Effector memory CD4-positive, alpha-beta T cell (primary cell): ENCODE results near the gene ATP6AP2.
"Not testable (repeated sequence)": the region's sequence is repeated elsewhere in the genome, so short reads cannot be mapped to it uniquely, and the experiment has no call there.

Experiments used
- DNase-seq, 3 donors: peaks; one replicate each; pipeline ENCODE4 v3.0.0-alpha.2; 2020
- H3K27ac ChIP-seq: 2 replicates; pipeline ENCODE4 v1.7.0; 2013; ENCODE audit warnings: mild to moderate bottlenecking, low read length, moderate library complexity; ENCODE audit not compliant: insufficient read depth, poor library complexity, severe bottlenecking
- H3K27me3 ChIP-seq: replicated peaks from 2 replicates; pipeline ENCODE4 v1.7.0; 2013; ENCODE audit warnings: mild to moderate bottlenecking, low read length; ENCODE audit not compliant: insufficient read depth, control insufficient read depth, poor library complexity, severe bottlenecking
- H3K36me3 ChIP-seq: 2 replicates; pipeline ENCODE4 v1.7.0; 2013; ENCODE audit warnings: mild to moderate bottlenecking, low read length, moderate library complexity; ENCODE audit not compliant: control insufficient read depth, insufficient read depth
- H3K4me1 ChIP-seq: 2 replicates; pipeline ENCODE4 v1.7.0; 2013; ENCODE audit warnings: low read length, mild to moderate bottlenecking; ENCODE audit not compliant: control insufficient read depth, insufficient read depth, poor library complexity, severe bottlenecking
- H3K4me3 ChIP-seq: 2 replicates; pipeline ENCODE4 v1.7.0; 2013; ENCODE audit warnings: low read length, low read depth, mild to moderate bottlenecking; ENCODE audit not compliant: insufficient read depth, poor library complexity, severe bottlenecking
- H3K9me3 ChIP-seq: 2 replicates; pipeline ENCODE4 v1.7.0; 2013; ENCODE audit warnings: mild to moderate bottlenecking, low read length, moderate library complexity; ENCODE audit not compliant: control insufficient read depth

The ATP6AP2 gene

DNA sequence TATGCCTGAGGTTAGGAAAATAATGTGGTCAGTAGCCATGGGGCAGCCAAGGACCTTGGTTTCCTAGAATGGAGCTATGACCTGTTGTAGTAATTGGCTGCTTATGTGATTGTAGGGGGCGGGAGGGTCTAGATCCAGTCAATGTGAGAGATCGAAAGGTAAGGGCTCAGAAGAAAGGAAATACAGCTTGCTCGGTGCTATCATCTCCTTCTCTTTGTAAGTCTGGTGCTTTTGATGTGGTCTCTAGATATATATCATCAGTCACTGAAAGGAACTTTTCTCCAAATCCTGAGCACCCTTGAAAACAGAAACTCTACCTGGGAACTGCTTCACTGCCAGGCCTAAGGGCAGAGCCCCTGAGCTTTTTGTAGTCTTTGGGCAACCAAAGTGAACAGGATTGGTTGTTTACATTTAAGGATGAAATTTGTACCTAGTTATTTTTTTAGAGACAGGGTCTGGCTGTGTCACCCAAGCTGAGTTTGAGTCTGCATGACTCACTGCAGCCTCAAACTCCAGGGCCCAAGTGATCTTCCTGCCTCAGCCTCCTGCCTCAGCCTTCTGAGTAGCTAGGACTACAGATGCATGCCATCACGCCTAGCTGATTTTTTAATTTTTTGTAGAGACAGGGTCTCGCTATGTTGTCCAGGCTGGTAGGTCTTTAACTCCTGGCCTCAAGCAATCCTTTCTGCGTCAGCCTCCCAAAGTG lies 9.0 kb downstream of the ATP6AP2 start:
- H3K4me1 ChIP-seq, H3K4me3 ChIP-seq, H3K9me3 ChIP-seq, DNase-seq, H3K27me3 ChIP-seq: not testable (repeated sequence)
- Histone ChIP-seq H3K27ac (peak overlapping the region; percentile 10), H3K36me3 (peaks cover 14% of the 10 kb centered on the region)

DNA sequence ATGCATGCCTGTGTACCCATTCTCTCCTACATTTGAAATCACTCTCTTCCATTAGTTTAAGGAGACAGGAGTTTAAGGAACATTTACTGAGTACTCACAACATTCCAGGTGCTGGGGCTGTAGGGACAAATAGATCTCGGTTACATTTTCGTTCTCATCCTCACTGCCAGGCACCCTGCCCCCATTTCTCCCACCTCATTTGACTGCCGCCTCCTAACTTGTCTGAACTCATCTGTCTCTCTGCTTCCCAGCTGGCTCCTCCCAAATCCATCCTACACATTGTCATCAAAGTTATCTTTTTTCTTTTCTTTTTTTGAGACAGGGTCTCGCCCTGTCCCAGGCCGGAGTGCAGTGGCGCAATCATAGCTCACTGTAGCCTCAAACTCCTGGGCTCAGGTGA lies 22.7 kb downstream of the ATP6AP2 start:
- no peaks in the 10 kb centered on the region for H3K27me3 ChIP-seq
- peaks cover 11% of the 10 kb centered on the region for H3K36me3 ChIP-seq
- no peak for DNase-seq
- no peak overlapping the region for H3K27ac ChIP-seq
- H3K4me3 ChIP-seq = no peak overlapping the region
- no peaks in the 10 kb centered on the region for H3K4me1 ChIP-seq
- no peaks in the 10 kb centered on the region for H3K9me3 ChIP-seq

DNA sequence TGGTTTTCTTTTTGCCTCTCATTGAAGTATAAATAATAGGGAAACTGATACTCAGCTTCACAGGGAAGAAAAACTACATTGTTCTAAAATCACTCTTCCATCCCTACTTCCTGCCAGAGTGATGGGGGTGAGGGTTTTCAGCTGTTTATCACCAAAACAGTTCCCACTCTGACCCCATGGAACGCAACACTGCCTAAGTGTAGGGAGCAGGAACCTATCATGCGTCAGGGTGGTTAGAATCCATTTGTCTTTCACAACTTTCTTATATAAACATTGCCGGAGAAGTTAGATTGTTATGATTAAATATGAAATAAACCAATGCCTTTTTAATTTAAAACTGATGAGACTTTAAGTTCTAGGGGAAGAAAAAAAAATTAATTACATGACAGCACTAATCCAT lies 26.6 kb downstream of the ATP6AP2 start:
- H3K36me3 ChIP-seq = no peaks in the 10 kb centered on the region
- no peak for DNase-seq
- no peaks in the 10 kb centered on the region for H3K9me3 ChIP-seq
- no peak overlapping the region for H3K27ac ChIP-seq
- H3K27me3 ChIP-seq = no peaks in the 10 kb centered on the region
- no peak overlapping the region for H3K4me3 ChIP-seq
- H3K4me1 ChIP-seq = no peaks in the 10 kb centered on the region

DNA sequence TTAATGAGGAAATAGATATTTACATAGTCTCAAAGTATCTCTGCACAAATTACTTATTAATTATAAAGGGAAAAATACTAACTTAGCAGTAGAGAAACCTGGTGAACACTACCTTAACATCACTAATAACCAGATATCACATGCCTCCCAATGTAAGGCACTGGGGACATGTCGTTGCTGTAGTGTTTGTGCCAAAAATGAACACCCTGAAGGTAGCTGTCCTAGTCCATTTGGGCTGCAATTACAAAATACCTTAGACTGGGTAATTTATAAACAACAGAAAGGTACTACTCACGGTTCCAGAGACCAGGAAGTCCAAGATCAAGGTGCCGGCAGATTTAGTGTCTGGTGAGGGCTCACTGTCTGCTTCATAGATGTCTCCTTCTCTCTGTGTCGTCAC lies 31.7 kb downstream of the ATP6AP2 start:
- no peaks in the 10 kb centered on the region for H3K9me3 ChIP-seq
- H3K27ac ChIP-seq = no peak overlapping the region
- H3K4me1 ChIP-seq = no peaks in the 10 kb centered on the region
- H3K36me3 ChIP-seq = no peaks in the 10 kb centered on the region
- H3K27me3 ChIP-seq = no peaks in the 10 kb centered on the region
- DNase-seq = no peak
- no peak overlapping the region for H3K4me3 ChIP-seq

DNA sequence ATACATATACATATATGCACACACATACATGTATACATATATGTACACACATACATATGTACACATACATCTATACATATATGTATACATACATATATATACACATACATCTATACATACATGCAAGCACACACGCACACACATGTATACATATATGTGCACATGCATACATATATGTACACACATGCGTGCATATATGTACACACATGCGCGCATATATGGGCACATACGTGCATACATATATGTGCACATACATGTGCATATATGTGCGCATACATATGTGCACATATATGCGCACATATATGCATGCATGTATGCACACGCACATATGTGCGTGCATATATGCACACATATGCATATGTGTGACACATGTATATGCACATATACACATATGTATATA lies 35.2 kb downstream of the ATP6AP2 start:
- no peak overlapping the region for H3K27ac ChIP-seq
- no peaks in the 10 kb centered on the region for H3K27me3 ChIP-seq
- no peaks in the 10 kb centered on the region for H3K9me3 ChIP-seq
- H3K4me3 ChIP-seq = no peak overlapping the region
- no peak for DNase-seq
- H3K4me1 ChIP-seq = no peaks in the 10 kb centered on the region
- no peaks in the 10 kb centered on the region for H3K36me3 ChIP-seq

DNA sequence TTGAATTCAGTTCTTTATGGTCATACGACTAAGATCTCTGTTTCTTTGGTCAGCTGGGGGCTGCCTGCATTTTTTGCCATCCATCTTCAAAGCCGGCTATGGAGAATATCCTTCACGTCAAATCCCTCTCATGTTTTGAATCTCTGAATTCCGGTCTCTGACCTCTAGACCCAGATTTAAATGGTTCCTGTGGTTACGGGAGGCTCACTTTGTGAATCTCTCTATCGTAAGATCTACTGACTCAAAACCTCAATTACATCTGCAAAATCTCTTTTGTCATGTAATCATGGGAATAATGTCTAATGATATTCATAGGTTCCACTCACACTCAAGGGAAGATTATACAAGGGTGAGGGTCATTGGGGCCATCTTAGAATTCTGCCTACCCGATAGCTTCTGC lies 36.8 kb downstream of the ATP6AP2 start:
- no peaks in the 10 kb centered on the region for H3K9me3 ChIP-seq
- no peak for DNase-seq
- H3K27ac ChIP-seq = no peak overlapping the region
- no peaks in the 10 kb centered on the region for H3K4me1 ChIP-seq
- no peak overlapping the region for H3K4me3 ChIP-seq
- H3K36me3 ChIP-seq = no peaks in the 10 kb centered on the region
- no peaks in the 10 kb centered on the region for H3K27me3 ChIP-seq

DNA sequence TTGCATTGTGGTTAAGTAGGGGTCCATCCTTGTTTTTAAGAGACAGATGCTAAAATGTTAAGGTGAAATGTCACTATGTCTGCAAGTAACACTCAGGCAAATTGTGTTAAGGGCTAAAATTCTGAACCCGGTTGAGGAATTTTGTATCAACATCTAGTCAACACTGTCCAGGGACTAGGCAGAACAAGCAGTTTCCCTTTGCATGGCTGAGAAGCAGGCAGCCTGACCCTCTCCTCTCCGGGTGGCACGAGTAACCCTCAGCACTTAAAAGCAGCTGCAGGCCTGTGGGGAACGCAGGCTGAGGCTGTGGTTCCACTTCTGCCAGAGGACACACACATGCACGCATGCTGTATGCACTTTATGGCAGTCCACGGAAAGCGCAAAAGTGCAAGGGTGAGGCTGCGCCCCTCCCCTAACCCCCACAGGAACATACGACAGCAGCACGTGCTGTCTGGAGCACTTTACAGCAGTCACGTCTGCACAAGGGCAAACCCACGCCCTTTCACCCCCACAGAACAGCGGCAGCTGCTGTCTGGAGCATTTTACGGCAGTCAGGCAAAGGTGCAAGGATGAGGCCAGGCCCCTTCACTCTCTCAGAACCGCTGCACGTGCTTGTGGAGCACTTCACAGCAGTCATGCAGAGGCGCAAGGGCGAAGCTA lies 41.8 kb downstream of the ATP6AP2 start:
- Histone ChIP-seq H3K27me3 (no peaks in the 10 kb centered on the region), H3K36me3 (no peaks in the 10 kb centered on the region), H3K4me1 (no peaks in the 10 kb centered on the region), H3K9me3 (no peaks in the 10 kb centered on the region), H3K27ac (no peak overlapping the region), H3K4me3 (no peak overlapping the region)
- no peak for DNase-seq

DNA sequence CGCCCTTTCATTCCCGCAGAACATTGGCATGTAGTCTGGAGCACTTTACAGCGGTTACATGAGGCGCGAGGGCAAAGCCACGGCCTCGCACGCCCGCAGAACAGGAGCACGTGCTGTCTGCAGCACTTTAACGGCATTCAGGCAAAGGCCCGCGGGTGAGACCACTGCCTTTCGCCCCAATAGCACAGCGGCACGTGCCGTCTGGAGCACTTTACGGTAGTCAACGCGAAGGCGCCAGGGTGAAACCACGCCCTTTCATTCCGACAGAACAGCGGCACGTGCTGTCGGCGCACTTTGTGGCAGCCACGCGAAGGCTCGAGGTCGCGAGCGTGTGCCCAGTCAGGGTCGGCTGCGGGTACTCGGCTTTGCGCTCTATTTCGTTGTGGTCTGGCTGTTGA lies 42.4 kb downstream of the ATP6AP2 start, which contains the start of gene MPC1L:
MPC1L (plus strand) TSS at position 290 of the 398 bp plus-strand sequence. CDS start 138 bp downstream, outside the sequence.
- Histone ChIP-seq H3K4me3 (no peak within 1 kb of the TSS), H3K36me3 (peaks cover 5% of the 10 kb centered on the region), H3K4me1 (no peaks in the 10 kb centered on the region), H3K27me3 (no peaks in the 10 kb centered on the region), H3K27ac (no peak within 1 kb of the TSS), H3K9me3 (no peaks in the 10 kb centered on the region)
- DNase-seq = no peak

DNA sequence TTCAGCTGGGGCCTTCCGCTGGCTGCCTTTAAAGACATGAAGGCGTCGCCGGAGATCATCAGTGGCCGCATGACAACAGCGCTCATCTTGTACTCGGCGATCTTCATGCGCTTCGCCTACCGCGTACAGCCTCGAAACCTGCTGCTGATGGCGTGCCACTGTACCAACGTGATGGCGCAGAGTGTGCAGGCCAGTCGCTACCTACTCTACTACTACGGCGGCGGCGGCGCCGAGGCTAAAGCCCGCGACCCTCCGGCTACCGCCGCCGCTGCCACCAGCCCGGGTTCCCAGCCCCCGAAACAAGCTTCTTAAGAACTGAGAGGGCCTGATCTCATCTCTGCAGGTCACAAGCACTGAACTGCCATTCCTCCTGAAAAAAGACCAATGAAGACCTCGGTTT lies 42.9 kb downstream of the ATP6AP2 start:
- no peaks in the 10 kb centered on the region for H3K9me3 ChIP-seq
- no peaks in the 10 kb centered on the region for H3K4me1 ChIP-seq

DNA sequence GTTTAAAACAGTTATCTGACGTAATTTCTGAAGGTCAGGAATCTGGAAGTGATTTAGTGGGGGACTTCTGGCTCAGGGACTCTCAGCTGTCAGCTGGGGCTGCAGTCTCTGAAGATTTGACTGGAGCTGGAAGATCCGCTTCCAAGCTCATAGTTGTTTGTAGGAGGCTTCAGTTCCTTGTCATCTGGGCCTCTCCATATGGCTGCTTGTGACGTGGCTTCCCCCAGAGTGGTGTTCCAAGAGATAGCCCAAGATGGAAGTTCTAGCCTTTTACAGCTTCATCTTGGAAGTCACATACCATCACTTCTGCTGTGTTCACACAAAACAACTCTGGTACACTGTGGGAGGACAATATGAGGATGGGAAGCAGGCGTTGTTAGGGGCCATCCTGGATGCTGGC lies 44.5 kb downstream of the ATP6AP2 start:
- peaks cover 24% of the 10 kb centered on the region for H3K36me3 ChIP-seq

More for the DNA sequence above, 42.9 kb downstream of the ATP6AP2 start:
- Histone ChIP-seq H3K27ac (no peak overlapping the region), H3K36me3 (peaks cover 8% of the 10 kb centered on the region), H3K27me3 (no peaks in the 10 kb centered on the region), H3K4me3 (no peak overlapping the region)
- DNase-seq = no peak

More for the DNA sequence above, 44.5 kb downstream of the ATP6AP2 start:
- H3K9me3 ChIP-seq = no peaks in the 10 kb centered on the region
- no peak overlapping the region for H3K4me3 ChIP-seq
- no peak for DNase-seq
- H3K27me3 ChIP-seq = no peaks in the 10 kb centered on the region
- no peak overlapping the region for H3K27ac ChIP-seq
- no peaks in the 10 kb centered on the region for H3K4me1 ChIP-seq
